Putamen (tissue), 1 donor: ENCODE measurements around the gene BAD.
"Not testable (repeated sequence)": the region's sequence is repeated elsewhere in the genome, so short reads cannot be mapped to it uniquely, and the experiment has no call there.

Experiments used
- DNase-seq: peaks from one replicate; pipeline ENCODE4 v3.0.0-alpha.2; 2016; ENCODE audit warnings: low spot score

Gene BAD

DNA sequence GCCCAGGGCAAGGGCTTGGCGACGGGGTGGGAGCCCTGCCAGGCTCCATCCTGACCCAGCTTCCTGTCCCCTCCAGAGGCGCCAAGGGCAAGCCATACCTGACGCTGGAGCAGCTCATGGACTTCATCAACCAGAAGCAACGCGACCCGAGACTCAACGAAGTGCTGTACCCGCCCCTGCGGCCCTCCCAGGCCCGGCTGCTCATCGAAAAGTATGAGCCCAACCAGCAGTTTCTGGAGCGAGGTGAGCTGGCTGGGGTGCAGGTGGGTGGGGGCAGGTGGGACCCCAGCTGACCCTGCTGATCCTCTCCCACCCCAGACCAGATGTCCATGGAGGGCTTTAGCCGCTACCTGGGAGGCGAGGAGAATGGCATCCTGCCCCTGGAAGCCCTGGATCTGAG is 28.2 kb downstream of the BAD start:
- no peak for DNase-seq

- no peak for DNase-seq
Measured at GRCh38 chr11:64255135-64256128, 29.0 kb downstream of the BAD start.

- DNase-seq, result no peak
Measured at GRCh38 chr11:64254326-64254725, 30.1 kb downstream of the BAD start.

- no peak for DNase-seq
Measured at GRCh38 chr11:64253481-64253880, 31.0 kb downstream of the BAD start.

- no peak for DNase-seq
Measured at GRCh38 chr11:64253043-64253442, 31.4 kb downstream of the BAD start.

DNA sequence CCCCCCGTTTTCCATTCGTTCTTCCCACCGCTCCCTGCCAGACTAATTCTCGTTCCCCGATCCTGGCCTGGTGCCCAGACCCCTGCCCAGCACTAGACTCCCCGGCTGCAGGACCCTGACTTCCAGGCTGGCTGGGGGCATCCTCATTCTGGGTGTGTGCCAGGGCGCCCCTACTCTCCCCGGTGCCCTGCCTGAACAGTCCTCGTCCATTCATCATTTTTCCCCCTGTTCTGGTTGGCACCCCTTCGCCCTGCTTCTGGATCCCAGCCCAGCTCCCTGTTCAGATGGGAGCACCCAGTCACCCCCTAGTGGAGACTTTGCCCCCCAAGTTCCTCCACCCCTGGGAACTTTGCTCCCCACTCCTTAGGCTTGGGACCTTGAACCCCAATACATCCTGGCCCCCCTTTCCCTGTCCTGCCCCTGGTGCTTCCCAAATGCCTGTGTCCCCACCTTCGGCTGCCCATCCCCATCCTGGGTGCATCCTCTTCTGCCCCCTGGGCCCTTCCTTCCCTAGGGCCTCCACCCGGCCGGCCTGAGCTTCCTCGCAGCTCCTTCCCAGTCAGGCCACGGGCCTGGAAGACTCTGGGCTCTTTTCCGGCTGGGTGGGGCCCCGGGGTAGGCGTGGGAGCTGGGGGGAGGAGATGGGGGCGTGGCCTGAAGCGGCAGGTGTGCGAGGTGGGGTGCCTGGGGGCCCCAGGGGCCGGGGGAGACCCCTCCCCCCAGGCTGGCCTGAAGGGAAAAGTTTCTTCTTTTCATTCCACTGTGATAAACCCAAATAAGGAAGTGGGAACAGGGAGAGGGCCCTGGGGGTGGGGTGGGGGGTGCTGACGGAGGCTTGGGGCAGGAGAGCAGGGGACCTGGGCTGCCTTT is 32.2 kb downstream of the BAD start:
- no peak for DNase-seq

DNA sequence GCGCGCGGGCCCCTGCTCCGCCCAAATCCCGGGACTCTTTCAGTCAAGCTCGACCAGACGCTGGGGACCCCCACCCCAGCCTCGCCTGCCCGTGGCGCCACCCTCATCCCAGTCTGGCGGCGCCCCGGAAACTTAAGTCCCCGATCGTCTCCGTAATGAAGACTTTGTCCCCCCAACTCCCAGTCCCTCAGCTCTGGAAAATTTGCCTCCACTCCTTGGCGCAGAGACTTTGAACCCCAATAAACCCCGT is 32.8 kb downstream of the BAD start:
- DNase-seq, result no peak

- no peak for DNase-seq
Measured at GRCh38 chr11:64251016-64251752, 33.3 kb downstream of the BAD start, which contains the start of gene PLCB3. Gene PLCB3, plus strand, starts transcription at chr11:64251530. Its CDS starts 120 bp downstream, at chr11:64251650.

GRCh38 chr11:64250415-64251015 is 34.0 kb downstream of the BAD start:
- no peak for DNase-seq

GRCh38 chr11:64249563-64250414 is 34.7 kb downstream of the BAD start:
- DNase-seq, result no peak

DNA sequence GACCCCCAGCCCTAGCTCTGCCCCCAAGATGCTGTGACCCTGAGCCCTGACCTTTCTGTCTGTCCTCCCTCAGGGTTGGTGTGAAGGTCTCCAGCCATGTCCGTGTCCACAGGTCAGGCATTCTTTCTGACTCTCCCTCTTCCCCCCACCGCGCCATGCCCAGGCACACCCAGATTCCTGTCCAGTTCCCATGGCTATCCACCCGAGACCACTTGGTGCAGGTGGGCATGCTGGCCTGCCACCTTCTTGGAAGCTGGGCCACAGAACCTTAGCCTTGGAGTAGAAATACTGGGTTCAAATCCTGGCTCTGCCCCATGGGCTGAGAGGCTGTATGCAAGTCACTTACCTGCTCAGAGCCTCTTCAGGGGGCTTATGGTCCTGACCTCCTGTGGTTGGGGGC is 35.4 kb downstream of the BAD start:
- DNase-seq, result no peak

DNA sequence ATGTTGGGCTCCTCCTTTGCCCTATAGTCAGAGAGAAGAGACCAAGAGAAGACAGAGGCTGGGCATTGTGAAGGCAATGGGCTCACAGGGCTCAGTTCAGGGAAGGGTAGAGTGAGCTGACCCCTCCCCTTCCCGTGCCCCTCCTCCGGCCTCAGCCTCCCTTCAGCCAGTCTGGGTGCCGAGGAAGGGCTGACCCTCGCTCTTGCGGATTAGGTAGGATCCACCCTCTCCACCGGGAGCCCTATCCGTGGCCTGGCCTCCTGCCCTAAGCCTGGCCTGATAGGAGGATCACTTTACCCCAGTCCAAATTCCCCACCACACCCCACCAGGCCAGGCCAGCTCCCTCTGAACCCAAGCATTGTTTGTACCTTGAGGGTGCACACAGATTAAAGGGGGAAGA is 35.9 kb downstream of the BAD start:
- no peak for DNase-seq

DNA sequence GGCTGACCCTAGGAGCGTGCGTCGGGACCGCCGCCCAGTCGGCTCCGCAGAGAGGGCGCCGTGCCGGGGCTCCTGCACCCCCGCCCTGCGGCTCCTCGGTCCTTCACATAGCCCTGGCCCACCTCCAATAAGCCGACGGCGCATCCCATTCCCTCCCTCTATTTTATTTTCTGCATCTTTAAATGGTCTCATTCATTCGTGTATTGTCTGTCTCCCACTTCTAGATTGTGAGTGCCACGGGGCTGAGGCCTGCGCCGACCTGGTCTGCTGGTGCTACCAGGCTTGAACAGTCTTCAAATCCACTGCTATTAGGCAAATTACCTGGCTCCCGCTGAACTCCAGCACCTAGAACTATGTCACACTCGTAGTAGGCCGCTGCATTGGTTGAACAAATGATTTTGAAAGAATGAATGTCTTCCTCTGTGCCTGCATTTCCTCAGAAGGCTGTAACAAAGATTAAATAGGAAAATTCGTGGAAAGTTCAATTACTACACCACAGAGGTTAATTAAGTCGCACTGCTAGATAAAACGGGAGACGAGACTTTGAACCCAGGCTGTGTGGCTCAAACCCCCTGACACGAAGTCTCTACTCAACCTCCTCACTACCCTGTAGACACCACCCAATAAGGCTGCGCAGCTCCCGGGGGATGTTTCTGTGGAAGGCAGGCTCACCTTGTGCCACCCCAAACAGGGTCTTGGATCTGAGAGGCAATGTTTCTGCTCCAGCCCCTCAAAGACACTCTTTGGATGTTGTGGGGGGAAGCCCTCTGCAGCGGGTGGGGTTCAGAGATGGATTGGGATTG is 36.5 kb downstream of the BAD start:
- no peak for DNase-seq

DNA sequence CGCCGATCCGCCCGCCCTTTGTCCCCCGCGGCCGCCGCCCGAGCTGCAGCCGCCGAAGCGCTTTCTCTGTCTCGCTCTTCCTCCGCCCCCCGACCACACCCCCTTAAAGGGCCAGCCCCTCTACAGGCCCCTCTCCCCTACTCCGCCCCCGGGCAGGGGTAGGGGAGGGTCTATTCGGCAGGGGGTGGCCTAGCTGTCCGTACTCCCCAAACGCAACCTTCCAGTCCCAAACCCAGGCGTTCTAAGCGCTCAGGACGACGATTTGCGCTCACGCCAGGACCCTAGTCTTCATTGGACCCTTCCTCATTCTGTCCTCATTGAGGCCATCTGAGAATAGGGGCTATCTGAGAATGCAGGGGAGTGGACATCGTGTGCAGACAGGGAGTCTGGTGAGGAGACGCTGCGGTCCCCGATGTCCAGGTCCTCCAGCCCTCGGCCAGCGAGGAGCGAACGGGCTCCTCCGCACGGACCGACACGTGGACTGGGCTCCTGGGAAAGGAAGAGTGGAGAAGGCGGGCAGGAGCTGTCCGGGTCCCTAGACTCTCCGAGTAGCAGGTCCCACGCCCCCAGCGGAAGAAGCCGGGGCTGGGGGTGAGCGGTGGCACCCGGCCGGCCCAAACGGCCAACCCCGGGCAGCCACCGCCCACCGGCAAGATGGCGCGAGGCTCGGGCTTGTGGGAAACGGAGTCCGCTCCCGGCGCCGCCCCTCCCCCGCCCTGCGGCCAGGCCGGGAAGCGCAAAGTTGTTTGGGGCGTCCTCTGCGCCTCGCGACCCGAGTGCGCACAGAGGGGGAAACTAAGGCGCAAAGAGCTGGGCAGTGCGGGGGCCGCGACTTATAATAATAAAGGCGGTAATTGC is 37.4 kb downstream of the BAD start, which contains the start of gene PPP1R14B:
PPP1R14B (minus strand) TSS at position 73 of the 858 bp plus-strand sequence. CDS start 270 bp downstream, outside the sequence.
- DNase-seq, result peak; percentile 75

- not testable (repeated sequence) for DNase-seq
Measured at GRCh38 chr11:64246621-64246870, 37.9 kb downstream of the BAD start.

GRCh38 chr11:64245797-64246620 is 38.5 kb downstream of the BAD start:
- DNase-seq, result no peak

DNA sequence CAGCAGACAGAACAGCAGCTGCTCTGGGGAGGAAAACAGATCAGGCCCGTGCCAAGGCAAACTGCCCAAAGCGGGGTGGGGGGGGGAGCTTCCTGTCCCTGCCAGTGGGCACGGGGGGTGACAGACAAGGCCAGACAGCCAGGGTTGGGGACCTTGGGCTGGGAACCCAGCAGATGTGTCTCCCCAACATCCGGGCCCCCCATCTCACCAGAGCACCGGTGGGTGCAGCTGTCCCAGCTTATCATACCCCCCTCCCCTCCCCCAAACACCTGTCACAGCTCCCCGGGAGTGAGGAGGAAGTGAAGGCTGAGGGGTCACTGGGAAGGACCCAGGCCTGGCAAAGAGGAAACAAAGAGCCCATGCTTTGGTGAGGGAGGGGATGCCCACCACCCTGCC is 39.1 kb downstream of the BAD start:
- no peak for DNase-seq

- DNase-seq, result no peak
Measured at GRCh38 chr11:64244966-64245365, 39.5 kb downstream of the BAD start.
